Neural cell (in vitro differentiated cells): ENCODE measurements around the gene MEN1. TPM values are rescaled to one million over a fixed set of nuclear protein-coding genes. Genes with fewer than 3 reads are reported as not detected.

Source experiments
- H2AFZ ChIP-seq: fragments of 200-600, 300-800 bp; sonication (generic), shearing (Covaris generic); 2 replicates; pipeline ENCODE4 v1.6.0; 2014; ENCODE audit warnings: low read depth, mild to moderate bottlenecking, antibody characterized with exemption, low read length, moderate library complexity
- H3F3A ChIP-seq: fragments of 200-600 bp; shearing (Covaris generic); 2 replicates; pipeline ENCODE4 v1.6.1; 2016; ENCODE audit warnings: mild to moderate bottlenecking, moderate library complexity, mixed read lengths, antibody characterized with exemption, low read length; ENCODE audit not compliant: insufficient read depth, poor library complexity, severe bottlenecking
- H3K27ac ChIP-seq: fragments of 200-600, 300-800 bp; sonication (generic), shearing (Covaris generic); 2 replicates; pipeline ENCODE4 v1.5.1; 2014; ENCODE audit warnings: mild to moderate bottlenecking, low read length, moderate library complexity
- H3K27me3 ChIP-seq: fragments of 300-800, 200-600 bp; sonication (generic), shearing (Covaris generic); 2 replicates; pipeline ENCODE4 v1.6.0; 2014; ENCODE audit warnings: mild to moderate bottlenecking, low read depth, low read length, moderate library complexity; ENCODE audit not compliant: insufficient read depth
- H3K36me3 ChIP-seq: fragments of 300-800, 200-600 bp; sonication (generic), shearing (Covaris generic); 2 replicates; pipeline ENCODE4 v1.5.1; 2014; ENCODE audit warnings: mild to moderate bottlenecking, antibody characterized with exemption, low read length, moderate library complexity; ENCODE audit not compliant: insufficient read depth
- H3K4me2 ChIP-seq: fragments of 300-800, 200-600 bp; sonication (generic), shearing (Covaris generic); 2 replicates; pipeline ENCODE4 v1.6.0; 2014; ENCODE audit warnings: mild to moderate bottlenecking, low read length
- H3K4me3 ChIP-seq: fragments of 300-800, 200-600 bp; sonication (generic), shearing (Covaris generic); 2 replicates; pipeline ENCODE4 v1.5.1; 2014; ENCODE audit warnings: mild to moderate bottlenecking, low read length, moderate library complexity
- H3K79me2 ChIP-seq: fragments of 200-600 bp; shearing (Covaris generic); replicated peaks from 2 replicates; pipeline ENCODE4 v1.6.0; 2014; ENCODE audit warnings: mild to moderate bottlenecking, low read length, moderate library complexity; ENCODE audit not compliant: insufficient read depth
- H3K9ac ChIP-seq: fragments of 300-800, 200-600 bp; sonication (generic), shearing (Covaris generic); 2 replicates; pipeline ENCODE4 v1.6.1; 2016; ENCODE audit warnings: mild to moderate bottlenecking, low read length, mixed read lengths
- H3K9me2 ChIP-seq: fragments of 200-600 bp; shearing (Covaris generic); 2 replicates; pipeline ENCODE4 v1.6.1; 2016; ENCODE audit warnings: mild to moderate bottlenecking, low read length, mixed read lengths; ENCODE audit not compliant: insufficient read depth
- H3K9me3 ChIP-seq: fragments of 200-600, 300-800 bp; sonication (generic), shearing (Covaris generic); 2 replicates; pipeline ENCODE4 v1.6.1; 2016; ENCODE audit warnings: mild to moderate bottlenecking, mixed run types, low read length, moderate library complexity, mixed read lengths
- H4K20me1 ChIP-seq: fragments of 200-600 bp; shearing (Covaris generic); 2 replicates; pipeline ENCODE4 v1.6.1; 2016; ENCODE audit warnings: mild to moderate bottlenecking, mixed run types; ENCODE audit not compliant: insufficient read depth
- EP300 ChIP-seq: fragments of 450-650 bp; conservative IDR thresholded peaks from 2 replicates; pipeline ENCODE4 v1.6.1; 2014; ENCODE audit warnings: antibody characterized with exemption, mild to moderate bottlenecking, moderate library complexity; ENCODE audit not compliant: poor library complexity, severe bottlenecking
- EZH2 ChIP-seq: fragments of 200-600, 300-800 bp; shearing (Covaris generic), sonication (generic); IDR thresholded peaks from 2 replicates; pipeline ENCODE4 v1.6.1; 2014; ENCODE audit warnings: antibody characterized with exemption, low read length, borderline replicate concordance, mild to moderate bottlenecking; ENCODE audit not compliant: insufficient read depth, poor library complexity, severe bottlenecking
- MXI1 ChIP-seq: fragments of 450-650 bp; conservative IDR thresholded peaks from 2 replicates; pipeline ENCODE4 v1.6.1; 2014; ENCODE audit warnings: antibody characterized with exemption, mild to moderate bottlenecking; ENCODE audit not compliant: poor library complexity, severe bottlenecking
- POLR2AphosphoS5 ChIP-seq: IDR thresholded peaks from 2 replicates; pipeline ENCODE4 v1.6.1; 2012
- RAD21 ChIP-seq: fragments of 450-650 bp; conservative IDR thresholded peaks from 2 replicates; pipeline ENCODE4 v1.6.1; 2014; ENCODE audit warnings: antibody characterized with exemption, mild to moderate bottlenecking, moderate library complexity
- SMC3 ChIP-seq: fragments of 450-650 bp; conservative IDR thresholded peaks from 2 replicates; pipeline ENCODE4 v1.6.1; 2014; ENCODE audit warnings: antibody characterized with exemption, mild to moderate bottlenecking, moderate library complexity; ENCODE audit not compliant: poor library complexity
- TAF1 ChIP-seq: IDR thresholded peaks from 2 replicates; pipeline ENCODE4 v1.6.1; 2012; ENCODE audit warnings: low read depth
- polyA plus RNA-seq: library from polyadenylated mRNA; depleted of rRNA; stranded (reverse); fragments of >200 nt; gene quantifications from 2 replicates; pipeline ENCODE4 v1.2.3, GENCODE V29; 2014
- TF ChIP-seq, protein P1 (sequence below): IDR thresholded peaks from 2 replicates; pipeline ENCODE4 v1.6.1; 2012; ENCODE audit warnings: borderline replicate concordance
- TF ChIP-seq, protein P2 (sequence below): fragments of 450-650 bp; IDR thresholded peaks from 2 replicates; pipeline ENCODE4 v1.5.1; 2014; ENCODE audit warnings: antibody characterized with exemption, mild to moderate bottlenecking, moderate library complexity; ENCODE audit not compliant: poor library complexity, severe bottlenecking

Gene MEN1
- polyA plus RNA-seq, 1 donor from 2014 or later, result 16.8 TPM

GRCh38 chr11:64770120-64770519 is 40.2 kb downstream of the MEN1 start:
- no peak for TF ChIP-seq POLR2AphosphoS5
- TF ChIP-seq SMC3, result no peak
- TF ChIP-seq TAF1, result no peak
- Histone ChIP-seq H2AFZ (no peak overlapping the region), H3K4me3 (no peak overlapping the region), H3F3A (no peaks in the 10 kb centered on the region), H3K9me3 (no peaks in the 10 kb centered on the region), H3K36me3 (peaks cover 35% of the 10 kb centered on the region), H3K9ac (no peak overlapping the region), H4K20me1 (peaks cover 33% of the 10 kb centered on the region), H3K79me2 (peaks cover 40% of the 10 kb centered on the region), H3K4me2 (no peak overlapping the region), H3K27me3 (no peaks in the 10 kb centered on the region), H3K27ac (no peak overlapping the region), H3K9me2 (no peaks in the 10 kb centered on the region)

- Histone ChIP-seq H2AFZ (no peak overlapping the region), H3K27me3 (no peaks in the 10 kb centered on the region), H3K36me3 (peaks cover 35% of the 10 kb centered on the region), H3K9ac (no peak overlapping the region), H3K4me2 (no peak overlapping the region), H3F3A (no peaks in the 10 kb centered on the region), H3K4me3 (no peak overlapping the region), H3K79me2 (peaks cover 32% of the 10 kb centered on the region), H3K27ac (no peak overlapping the region), H3K9me2 (no peaks in the 10 kb centered on the region), H4K20me1 (peaks cover 29% of the 10 kb centered on the region), H3K9me3 (no peaks in the 10 kb centered on the region)
- no peak for TF ChIP-seq TAF1
- TF ChIP-seq SMC3, result no peak
- TF ChIP-seq EP300, result no peak
- no peak for TF ChIP-seq EZH2
- TF ChIP-seq, protein P1, sequence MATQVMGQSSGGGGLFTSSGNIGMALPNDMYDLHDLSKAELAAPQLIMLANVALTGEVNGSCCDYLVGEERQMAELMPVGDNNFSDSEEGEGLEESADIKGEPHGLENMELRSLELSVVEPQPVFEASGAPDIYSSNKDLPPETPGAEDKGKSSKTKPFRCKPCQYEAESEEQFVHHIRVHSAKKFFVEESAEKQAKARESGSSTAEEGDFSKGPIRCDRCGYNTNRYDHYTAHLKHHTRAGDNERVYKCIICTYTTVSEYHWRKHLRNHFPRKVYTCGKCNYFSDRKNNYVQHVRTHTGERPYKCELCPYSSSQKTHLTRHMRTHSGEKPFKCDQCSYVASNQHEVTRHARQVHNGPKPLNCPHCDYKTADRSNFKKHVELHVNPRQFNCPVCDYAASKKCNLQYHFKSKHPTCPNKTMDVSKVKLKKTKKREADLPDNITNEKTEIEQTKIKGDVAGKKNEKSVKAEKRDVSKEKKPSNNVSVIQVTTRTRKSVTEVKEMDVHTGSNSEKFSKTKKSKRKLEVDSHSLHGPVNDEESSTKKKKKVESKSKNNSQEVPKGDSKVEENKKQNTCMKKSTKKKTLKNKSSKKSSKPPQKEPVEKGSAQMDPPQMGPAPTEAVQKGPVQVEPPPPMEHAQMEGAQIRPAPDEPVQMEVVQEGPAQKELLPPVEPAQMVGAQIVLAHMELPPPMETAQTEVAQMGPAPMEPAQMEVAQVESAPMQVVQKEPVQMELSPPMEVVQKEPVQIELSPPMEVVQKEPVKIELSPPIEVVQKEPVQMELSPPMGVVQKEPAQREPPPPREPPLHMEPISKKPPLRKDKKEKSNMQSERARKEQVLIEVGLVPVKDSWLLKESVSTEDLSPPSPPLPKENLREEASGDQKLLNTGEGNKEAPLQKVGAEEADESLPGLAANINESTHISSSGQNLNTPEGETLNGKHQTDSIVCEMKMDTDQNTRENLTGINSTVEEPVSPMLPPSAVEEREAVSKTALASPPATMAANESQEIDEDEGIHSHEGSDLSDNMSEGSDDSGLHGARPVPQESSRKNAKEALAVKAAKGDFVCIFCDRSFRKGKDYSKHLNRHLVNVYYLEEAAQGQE, result no peak
- TF ChIP-seq RAD21, result no peak
- no peak for TF ChIP-seq POLR2AphosphoS5
- TF ChIP-seq, protein P2, sequence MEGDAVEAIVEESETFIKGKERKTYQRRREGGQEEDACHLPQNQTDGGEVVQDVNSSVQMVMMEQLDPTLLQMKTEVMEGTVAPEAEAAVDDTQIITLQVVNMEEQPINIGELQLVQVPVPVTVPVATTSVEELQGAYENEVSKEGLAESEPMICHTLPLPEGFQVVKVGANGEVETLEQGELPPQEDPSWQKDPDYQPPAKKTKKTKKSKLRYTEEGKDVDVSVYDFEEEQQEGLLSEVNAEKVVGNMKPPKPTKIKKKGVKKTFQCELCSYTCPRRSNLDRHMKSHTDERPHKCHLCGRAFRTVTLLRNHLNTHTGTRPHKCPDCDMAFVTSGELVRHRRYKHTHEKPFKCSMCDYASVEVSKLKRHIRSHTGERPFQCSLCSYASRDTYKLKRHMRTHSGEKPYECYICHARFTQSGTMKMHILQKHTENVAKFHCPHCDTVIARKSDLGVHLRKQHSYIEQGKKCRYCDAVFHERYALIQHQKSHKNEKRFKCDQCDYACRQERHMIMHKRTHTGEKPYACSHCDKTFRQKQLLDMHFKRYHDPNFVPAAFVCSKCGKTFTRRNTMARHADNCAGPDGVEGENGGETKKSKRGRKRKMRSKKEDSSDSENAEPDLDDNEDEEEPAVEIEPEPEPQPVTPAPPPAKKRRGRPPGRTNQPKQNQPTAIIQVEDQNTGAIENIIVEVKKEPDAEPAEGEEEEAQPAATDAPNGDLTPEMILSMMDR, result no peak
- no peak for TF ChIP-seq MXI1
Measured at GRCh38 chr11:64769283-64769682, 41.1 kb downstream of the MEN1 start.

- Histone ChIP-seq H3K9me3 (no peaks in the 10 kb centered on the region), H3K79me2 (peaks cover 22% of the 10 kb centered on the region), H3K9ac (no peak overlapping the region), H3K36me3 (peaks cover 35% of the 10 kb centered on the region), H3K27me3 (no peaks in the 10 kb centered on the region), H3K4me2 (no peak overlapping the region), H2AFZ (no peak overlapping the region), H3F3A (no peaks in the 10 kb centered on the region), H4K20me1 (peaks cover 29% of the 10 kb centered on the region), H3K27ac (no peak overlapping the region), H3K9me2 (no peaks in the 10 kb centered on the region), H3K4me3 (no peak overlapping the region)
- TF ChIP-seq, protein P2, result no peak
- no peak for TF ChIP-seq SMC3
- no peak for TF ChIP-seq TAF1
- TF ChIP-seq, protein P1, result no peak
- no peak for TF ChIP-seq RAD21
- TF ChIP-seq EZH2, result no peak
- no peak for TF ChIP-seq EP300
- no peak for TF ChIP-seq POLR2AphosphoS5
- no peak for TF ChIP-seq MXI1
Measured at GRCh38 chr11:64768300-64768694, 42.1 kb downstream of the MEN1 start.
